GM18951 (cell line): ENCODE data around the gene WNT5B.

Source experiments
- POLR2A ChIP-seq: IDR thresholded peaks from 4 replicates; pipeline ENCODE4 v1.6.1; 2011; ENCODE audit warnings: mild to moderate bottlenecking; ENCODE audit not compliant: insufficient read length, insufficient read depth; ENCODE audit errors: extremely low read depth
- in situ Hi-C: fragments of 300-500 bp; cut with MboI; formaldehyde crosslinking; loops from one replicate; pipeline ENCODE4 v1.12.0; 2022; ENCODE audit warnings: low sequenced_read_pairs, mixed read lengths, inconsistent platforms; ENCODE audit not compliant: unreplicated experiment

WNT5B gene

DNA sequence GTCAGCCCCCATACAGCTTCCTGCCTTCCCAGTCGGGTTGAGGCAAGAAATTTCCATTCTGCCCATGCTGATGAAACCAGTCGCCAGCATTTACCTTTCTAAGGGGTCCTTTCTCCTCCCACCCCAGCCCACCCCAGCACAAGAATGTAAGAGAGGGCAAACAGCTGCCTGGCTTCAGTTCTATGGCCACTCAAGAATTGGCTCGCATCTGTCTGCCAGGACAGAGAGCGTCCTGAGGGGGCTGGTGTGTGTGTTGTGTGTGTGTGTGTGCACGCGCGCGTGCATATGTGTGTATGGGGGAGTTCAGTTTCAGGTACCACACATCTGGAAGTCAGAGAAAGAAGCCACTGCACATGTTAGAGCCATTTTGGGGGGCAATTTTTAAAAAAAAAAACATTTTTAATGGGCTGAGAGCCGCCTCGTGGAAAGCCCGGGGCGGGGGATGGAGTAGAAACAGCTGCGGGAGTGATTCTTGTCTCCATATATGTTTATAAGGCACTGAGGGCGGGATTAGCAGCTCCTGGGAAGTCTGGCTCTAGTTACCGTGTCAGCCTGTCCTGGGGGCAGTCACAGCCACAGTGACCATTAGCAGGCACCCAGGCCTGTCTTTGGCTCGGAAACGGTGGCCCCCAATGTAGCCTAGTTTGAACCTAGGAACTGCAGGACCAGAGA is at the start of gene WNT5B:
WNT5B (plus strand) TSS at position 566 of the 672 bp plus-strand sequence. CDS start 2,124 bp downstream, outside the sequence.
- no peak for TF ChIP-seq POLR2A

DNA sequence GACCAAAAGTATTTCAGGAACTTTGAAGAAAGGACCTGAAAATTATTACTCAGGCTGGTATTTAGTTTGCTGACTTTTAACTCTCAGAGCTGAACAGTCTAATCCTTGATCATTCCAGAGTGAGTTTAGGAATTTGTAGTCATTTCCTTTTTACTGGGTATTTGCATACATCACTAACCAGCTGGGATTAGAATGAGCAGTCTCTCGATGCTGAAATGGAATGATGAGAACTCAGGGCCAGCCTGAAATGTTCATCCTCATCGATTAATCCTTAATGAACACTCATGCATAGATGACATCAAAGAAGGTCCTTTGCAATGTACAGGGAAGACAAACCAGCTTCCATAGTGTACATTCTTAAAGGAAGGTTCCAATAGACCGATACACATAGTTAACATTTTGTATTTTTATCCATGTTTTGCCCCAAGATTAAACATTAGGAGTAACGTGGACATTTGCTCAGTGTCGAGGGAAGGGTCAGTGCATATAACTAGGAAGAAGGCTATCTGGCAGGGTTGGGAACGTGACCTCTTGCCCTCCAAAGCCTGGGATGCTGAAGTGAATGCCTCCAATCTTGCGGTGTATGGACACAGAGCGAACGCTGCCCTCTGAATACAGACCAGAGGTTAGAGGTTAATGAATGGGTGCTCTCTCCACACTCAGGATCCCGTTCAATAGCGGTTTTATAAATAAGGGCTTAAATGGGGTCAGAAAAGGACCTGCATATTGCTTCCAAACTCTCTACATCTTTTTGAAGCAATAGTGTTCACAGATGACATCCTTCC is 49.2 kb upstream of the WNT5B start:
- TF ChIP-seq POLR2A, result no peak
- in situ Hi-C loops, result loop anchor here (10.0 to 25.0 kb wide), 2 partner anchors 455 to 993 kb away; no protein-coding TSS in a partner anchor

More for the DNA sequence above, at the start of gene WNT5B:
- in situ Hi-C loops, result no loop called here

DNA sequence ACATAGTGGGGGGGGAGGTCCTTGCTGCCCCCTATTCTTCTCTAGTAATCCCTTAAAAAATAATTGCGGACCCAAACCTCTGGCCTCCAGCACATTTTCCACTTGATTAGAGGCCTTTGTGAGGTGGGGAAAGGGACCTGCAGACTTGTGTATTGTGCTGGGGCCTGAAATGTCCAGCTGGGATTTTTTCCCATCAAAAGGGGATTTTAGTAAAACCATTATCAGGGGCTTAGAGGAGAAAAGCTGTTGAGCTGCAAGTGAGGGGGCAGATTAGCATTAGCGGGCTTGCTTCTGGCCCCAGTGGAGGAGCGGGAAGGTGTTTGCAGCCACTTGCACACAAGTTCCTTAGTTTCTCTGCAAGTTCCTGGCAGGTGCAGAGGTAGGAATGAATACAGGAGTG is 48.5 kb upstream of the WNT5B start:
- no peak for TF ChIP-seq POLR2A
- in situ Hi-C loops, result loop anchor here (10.0 to 25.0 kb wide), 2 partner anchors 456 to 993 kb away; no protein-coding TSS in a partner anchor

DNA sequence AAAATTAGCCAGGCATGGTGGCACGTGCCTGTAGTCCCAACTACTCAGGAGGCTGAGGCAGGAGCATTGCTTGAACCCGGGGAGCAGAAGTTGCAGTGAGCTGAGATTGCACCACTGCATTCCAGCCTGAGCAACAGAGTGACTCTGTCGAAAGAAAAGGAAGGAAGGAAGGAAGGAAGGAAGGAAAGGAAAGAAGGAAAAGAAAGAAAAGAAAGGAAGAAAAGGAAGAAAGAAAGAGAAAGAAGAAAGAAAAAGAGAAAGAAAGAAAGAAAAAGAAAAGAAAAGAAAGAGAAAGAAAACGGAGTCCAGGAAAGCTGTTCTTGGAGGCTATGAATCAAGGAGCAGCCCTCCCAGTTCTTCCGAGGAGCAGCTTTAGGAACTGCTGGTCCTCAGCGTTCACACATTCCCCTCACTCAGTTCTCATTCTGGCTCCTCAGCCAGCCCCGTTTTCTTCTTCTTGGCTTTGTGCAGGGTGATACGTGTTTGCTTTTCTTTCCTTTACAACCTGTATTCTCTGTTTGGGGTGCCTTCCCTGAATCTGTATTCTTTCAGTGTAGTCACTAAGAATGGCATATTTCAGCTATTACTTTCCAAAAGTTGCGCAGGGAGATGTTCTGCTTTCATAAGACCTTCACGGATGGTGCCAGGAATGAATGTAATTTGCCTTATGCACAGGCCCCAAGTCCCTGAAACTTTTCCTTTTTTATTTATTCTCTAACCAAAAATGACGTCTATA is 46.9 kb upstream of the WNT5B start:
- TF ChIP-seq POLR2A, result no peak
- in situ Hi-C loops, result loop anchor here (10.0 to 25.0 kb wide), 2 partner anchors 457 to 995 kb away; no protein-coding TSS in a partner anchor

DNA sequence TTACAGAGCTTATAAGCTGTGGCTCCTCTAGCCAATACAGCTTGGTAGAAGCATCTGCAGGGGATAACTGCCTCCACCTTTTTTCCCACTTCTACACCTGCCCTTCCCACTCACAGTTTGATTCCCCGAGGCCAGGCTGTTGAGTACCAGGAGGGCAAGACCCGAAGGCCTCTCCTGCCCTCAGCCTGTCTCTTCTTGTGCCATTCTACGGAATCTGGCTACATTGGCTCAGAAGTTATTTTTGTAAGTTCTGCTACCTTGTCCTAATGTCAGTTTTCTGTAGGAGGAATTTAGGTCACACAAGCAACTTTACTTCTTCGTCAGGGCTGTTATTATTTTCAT is 46.4 kb upstream of the WNT5B start:
- in situ Hi-C loops, result loop anchor here (10.0 to 25.0 kb wide), 2 partner anchors 458 to 995 kb away; no protein-coding TSS in a partner anchor

DNA sequence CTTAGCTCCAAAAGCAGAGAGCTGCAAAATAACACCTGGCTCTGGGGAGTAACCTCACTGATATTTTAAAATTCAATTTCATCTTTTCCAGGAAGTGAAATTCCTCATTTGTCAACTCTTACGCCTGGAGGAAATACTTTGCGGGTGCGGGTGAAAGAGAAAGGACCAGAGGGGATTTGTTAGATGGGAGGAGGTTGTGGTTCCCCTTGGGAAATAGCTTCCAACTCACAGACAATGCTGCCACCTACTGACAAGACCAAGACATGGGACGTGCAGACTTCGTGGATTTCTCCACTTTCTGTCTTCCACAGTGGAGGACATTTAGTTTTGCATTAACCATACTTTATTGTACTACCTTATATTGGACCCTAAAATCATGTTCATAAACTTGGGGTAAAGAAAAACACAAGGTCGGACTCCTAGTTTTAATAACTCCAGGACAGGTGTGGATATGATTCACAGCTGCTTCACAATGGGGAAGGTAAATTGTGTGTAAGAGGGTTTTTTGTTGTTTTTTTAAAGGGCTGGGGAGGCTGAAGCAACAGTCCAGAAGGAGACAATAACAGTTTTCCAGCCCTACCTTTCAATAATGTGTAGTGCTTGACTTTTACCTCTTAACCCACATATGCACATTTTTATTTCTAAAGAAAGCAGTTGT is 45.5 kb upstream of the WNT5B start:
- TF ChIP-seq POLR2A, result no peak
- in situ Hi-C loops, result loop anchor here (10.0 to 25.0 kb wide), 2 partner anchors 459 to 996 kb away; no protein-coding TSS in a partner anchor

More for the DNA sequence above, 46.4 kb upstream of the WNT5B start:
- no peak for TF ChIP-seq POLR2A

DNA sequence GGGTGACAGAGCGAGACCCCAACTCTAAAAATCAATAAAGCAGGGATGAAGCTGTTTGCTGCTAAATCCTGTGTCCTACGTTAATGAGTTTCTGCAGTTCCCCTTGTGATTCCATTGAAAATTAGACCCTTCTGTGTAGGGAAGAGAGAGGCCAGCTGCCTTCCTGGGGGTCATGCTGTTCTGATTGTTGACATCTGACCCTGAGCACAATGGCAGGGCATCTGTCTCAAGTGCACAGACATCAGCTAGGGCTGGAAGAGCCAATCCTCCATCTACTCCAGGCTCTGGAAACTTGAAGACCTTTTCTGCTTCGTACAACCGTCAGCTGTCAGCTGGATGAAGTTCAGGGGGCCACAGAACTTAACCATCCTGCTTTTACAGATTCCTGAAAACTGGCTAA is 44.7 kb upstream of the WNT5B start:
- in situ Hi-C loops, result loop anchor here (10.0 to 25.0 kb wide), 2 partner anchors 460 to 997 kb away; no protein-coding TSS in a partner anchor

DNA sequence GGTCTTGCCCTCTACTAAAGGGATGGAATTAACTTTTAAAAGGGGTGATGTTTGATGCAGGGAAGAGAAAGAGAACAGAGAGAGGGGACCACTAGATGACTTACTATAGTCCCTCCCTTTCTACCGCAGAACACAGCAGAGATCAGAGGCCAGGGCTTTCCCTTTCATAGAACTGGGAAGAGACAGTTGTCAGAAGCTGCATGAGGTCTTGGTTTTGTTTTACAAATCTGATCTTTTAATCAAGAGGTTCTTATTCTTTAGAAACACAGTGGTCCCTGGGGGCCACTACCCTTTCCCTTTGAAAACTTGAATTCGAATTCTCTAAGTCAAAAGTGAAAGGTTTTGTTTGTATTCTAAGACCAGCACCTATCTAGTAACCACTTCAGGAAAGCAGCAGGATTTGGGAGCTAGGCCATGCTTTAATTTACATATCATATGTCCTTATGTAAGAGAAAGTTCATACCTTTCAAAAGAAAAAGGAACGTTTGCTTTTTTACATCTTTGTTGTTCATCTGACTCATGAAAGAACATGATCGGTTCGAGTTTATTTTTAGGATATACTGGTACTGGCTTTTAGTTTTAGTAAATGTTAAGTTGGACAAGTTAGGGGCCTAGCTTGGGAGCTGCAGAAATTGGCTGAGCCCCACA is 41.0 kb upstream of the WNT5B start:
- no peak for TF ChIP-seq POLR2A
- in situ Hi-C loops, result loop anchor here (5.0 to 25.0 kb wide), 3 partner anchors 71 to 1001 kb away; no protein-coding TSS in a partner anchor

More for the DNA sequence above, 44.7 kb upstream of the WNT5B start:
- TF ChIP-seq POLR2A, result no peak

DNA sequence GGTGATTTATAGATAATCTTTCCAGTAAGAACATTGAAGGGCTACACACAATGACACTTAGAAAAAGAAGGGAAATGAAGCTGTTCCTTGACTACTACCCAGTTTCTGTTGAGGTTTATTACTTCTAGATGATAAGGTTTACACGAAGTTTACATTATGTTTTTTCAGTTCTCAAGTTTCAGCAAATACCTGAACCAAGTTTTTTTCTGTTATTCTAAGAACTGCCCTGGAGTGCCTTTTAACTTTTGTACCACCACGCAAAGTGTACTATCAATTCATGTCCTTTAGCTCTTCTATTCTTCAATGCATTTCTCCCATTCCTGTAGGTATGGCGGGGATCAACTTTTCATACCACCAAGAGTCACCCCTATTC is 40.5 kb upstream of the WNT5B start:
- TF ChIP-seq POLR2A, result no peak
- in situ Hi-C loops, result loop anchor here (5.0 to 25.0 kb wide), 3 partner anchors 71 to 1001 kb away; no protein-coding TSS in a partner anchor

DNA sequence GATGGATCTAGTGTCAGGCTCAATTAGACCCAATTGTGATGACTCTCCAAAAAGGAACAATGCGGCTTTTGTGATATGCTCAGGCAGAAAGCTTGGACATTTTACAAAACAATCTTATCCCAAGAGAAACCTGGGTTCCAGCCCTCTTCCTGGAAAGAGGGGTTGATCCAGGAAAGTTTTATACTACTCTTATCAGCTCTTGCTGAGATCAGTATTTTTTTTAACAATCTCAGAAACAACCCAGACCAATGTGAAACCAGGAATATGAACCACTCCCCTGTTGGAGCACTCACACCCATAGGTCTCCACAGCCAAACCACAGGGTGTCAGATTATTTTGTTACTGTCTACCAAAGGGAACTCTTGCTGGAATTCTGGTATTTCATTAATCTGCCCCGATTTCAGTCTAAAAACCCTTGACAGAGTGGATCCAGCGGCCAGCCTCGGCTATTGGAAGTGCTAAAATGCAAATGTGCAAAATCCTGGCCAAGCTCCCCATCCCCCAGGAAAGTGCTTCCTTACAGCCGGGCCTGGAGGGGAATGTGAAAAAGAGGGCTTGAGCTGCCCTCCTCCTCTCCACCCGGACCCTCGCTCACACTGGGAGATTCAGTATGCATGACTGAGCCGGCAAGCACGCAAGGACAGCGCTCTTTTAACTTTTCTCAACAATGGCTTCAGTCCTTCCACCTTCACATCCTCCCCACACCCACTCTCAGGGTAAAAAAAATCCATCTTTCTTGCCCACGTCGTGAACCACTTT is 38.6 kb upstream of the WNT5B start:
- in situ Hi-C loops, result loop anchor here (25.0 kb wide), 1 partner anchor 1003 kb away; no protein-coding TSS in a partner anchor
- TF ChIP-seq POLR2A, result no peak

DNA sequence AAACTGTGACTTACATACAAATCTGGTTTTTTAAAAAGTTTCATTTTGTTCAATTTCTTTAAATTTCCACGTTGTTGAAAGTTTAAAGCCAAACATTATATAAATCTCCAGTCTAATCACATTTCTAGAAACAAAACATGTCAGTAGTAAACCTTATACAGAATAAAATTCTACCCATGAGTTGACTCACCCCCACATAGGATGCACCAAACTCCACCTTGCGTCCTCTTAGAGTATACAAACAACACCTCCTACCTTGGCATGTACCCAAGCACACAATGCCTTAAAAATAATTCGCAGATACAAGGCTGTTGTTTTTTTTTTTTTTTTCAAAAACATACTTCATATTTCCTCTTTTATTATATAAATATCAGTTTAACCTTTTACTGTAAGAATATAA is 38.0 kb upstream of the WNT5B start:
- in situ Hi-C loops, result loop anchor here (25.0 kb wide), 1 partner anchor 1004 kb away; no protein-coding TSS in a partner anchor
- TF ChIP-seq POLR2A, result no peak
